ENCODE measurements around the gene FRG2B.
A peak's percentile ranks its signal among the peaks of the same experiment; 100 is the strongest.
"Not testable (repeated sequence)": the region's sequence is repeated elsewhere in the genome, so short reads cannot be mapped to it uniquely, and the experiment has no call there.

The FRG2B gene

DNA sequence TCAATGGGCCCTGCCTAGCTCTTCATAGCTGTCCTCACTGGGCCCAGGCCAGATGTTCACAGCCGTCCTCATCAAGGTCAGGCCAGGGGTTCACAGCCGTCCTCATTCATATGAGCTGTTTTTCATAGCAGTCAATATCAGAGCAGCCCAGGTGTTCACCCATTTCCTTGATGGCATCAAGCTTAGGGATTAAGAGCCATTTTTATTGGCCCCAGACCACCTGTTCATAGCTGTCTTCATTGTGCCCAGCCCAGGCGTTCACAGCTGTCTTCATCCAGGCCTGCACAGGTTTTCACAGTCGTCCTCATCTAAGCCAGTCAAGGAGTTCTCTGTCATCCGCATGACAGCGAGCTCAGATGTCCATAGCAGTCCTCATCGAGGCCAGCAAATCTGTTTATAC, 9.4 kb downstream of the FRG2B start:
- TF ChIP-seq, protein P1, sequence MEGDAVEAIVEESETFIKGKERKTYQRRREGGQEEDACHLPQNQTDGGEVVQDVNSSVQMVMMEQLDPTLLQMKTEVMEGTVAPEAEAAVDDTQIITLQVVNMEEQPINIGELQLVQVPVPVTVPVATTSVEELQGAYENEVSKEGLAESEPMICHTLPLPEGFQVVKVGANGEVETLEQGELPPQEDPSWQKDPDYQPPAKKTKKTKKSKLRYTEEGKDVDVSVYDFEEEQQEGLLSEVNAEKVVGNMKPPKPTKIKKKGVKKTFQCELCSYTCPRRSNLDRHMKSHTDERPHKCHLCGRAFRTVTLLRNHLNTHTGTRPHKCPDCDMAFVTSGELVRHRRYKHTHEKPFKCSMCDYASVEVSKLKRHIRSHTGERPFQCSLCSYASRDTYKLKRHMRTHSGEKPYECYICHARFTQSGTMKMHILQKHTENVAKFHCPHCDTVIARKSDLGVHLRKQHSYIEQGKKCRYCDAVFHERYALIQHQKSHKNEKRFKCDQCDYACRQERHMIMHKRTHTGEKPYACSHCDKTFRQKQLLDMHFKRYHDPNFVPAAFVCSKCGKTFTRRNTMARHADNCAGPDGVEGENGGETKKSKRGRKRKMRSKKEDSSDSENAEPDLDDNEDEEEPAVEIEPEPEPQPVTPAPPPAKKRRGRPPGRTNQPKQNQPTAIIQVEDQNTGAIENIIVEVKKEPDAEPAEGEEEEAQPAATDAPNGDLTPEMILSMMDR (IDR thresholded peaks at IDR 0.05; ENCODE audit: low read depth, low read length), result no peak
- DNase-seq (ENCODE audit: low read depth in 2 of 2), result no peak
- H3K4me3 ChIP-seq (replicated peaks in 1 of 2; ENCODE audit: low read depth in 2 of 2, low read length in 2 of 2), result no peak overlapping the region

DNA sequence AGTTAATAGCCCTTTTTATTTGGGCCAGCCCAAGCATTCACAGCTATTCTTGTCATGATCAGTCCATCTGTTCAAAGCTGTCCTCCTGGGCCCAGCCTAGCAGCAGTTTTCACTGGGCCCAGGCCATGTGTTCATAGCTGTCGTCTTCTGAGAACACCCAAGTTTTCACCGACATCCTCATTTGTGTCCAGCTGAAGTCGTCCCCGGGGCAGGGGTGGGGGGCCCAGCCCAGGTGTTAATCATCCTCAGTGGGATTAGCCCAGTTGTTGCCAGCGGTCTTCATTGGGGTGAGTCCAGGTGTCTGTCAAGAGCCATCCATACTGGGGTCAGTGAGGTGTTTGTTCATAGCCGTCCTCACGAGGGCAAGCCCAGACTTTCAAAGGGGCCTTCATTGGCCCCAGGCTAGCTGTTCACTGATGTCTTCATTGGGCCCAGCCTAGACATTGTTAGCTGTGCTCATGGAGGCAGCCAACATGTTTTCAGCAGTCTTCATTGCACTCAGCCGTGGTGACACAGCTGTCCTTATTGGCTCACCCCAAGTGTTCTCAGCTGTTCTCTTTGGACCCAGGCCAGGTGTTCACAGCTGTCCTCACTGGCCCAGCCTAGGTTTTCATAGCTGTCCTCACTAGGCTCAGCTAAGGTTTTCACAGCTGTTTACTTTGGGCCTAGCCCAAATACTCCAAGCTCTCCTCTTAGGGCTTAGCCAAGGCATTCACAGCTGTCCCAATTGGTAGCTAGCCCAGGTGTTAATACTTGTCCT, 10.0 kb downstream of the FRG2B start:
- H3K4me3 ChIP-seq (replicated peaks in 1 of 2; ENCODE audit: low read depth in 2 of 2, low read length in 2 of 2), result no peak overlapping the region
- DNase-seq (ENCODE audit: low read depth in 2 of 2), result peak in 1 of 2 donors; percentile 15
- TF ChIP-seq, protein P1 (IDR thresholded peaks at IDR 0.05; ENCODE audit: low read depth, low read length), result no peak

DNA sequence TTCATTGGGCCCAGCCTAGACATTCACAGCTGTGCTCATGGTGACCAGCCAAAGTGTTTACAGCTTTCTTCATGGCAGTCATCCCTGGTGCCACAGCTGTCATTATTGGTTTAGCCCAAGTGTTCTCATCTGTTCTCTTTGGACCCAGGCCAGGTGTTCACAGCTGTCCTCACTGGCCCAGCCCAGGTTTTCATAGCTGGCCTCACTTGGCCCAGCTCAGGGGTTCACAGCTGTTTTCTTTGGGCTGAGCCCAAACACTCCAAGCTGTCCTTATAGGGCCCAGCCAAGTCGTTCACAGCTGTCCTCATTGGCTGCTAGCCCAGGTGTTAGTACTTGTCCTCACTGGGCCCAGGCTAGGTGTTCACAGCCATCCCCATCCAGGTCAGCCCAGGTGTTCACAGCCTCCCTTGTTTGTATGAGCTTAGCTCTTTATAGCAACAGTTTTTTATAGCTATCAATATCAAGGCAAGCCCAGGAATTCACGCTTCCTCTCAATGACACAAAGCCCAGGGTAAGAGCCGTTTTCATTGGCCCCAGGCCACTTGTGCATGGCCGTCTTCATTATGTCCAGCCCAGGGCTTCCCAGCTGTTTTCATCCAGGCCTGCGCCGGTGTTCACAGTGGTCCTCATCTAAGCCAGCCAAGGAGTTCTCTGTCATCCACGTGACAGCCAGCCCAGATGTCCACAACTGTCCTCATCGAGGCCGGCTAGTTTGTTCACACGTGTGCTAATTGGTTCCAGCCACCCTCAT, 11.6 kb downstream of the FRG2B start:
- peak in 1 of 2 donors; percentile 5 for DNase-seq (ENCODE audit: low read depth in 2 of 2)
- no peak overlapping the region for H3K4me3 ChIP-seq (replicated peaks in 1 of 2; ENCODE audit: low read depth in 2 of 2, low read length in 2 of 2)
- TF ChIP-seq, protein P1 (IDR thresholded peaks at IDR 0.05; ENCODE audit: low read depth, low read length), result no peak

DNA sequence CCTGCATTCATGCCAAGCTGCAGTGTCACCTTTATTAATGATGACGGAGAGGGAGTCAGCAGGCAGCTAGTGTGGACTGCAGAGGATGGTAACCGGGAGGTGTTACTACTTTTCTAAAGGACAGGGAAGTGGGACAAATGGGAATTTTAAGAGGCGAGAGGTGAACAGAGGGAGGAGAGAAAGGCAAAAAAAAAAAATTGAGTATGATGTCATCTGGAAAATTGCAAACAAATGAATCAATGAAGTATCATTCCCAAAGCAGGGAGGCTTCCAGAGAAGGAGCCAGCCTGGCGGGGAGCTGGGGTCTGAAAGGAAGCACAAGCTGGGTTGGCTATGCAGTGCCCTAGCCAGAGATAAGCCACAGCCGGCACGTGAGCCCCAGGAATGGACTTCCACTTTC, 12.9 kb downstream of the FRG2B start:
- no peak overlapping the region for H3K4me3 ChIP-seq (replicated peaks in 1 of 2; ENCODE audit: low read depth in 2 of 2, low read length in 2 of 2)
- TF ChIP-seq, protein P1 (IDR thresholded peaks at IDR 0.05; ENCODE audit: low read depth, low read length), result no peak
- no peak for DNase-seq (ENCODE audit: low read depth in 2 of 2)

DNA sequence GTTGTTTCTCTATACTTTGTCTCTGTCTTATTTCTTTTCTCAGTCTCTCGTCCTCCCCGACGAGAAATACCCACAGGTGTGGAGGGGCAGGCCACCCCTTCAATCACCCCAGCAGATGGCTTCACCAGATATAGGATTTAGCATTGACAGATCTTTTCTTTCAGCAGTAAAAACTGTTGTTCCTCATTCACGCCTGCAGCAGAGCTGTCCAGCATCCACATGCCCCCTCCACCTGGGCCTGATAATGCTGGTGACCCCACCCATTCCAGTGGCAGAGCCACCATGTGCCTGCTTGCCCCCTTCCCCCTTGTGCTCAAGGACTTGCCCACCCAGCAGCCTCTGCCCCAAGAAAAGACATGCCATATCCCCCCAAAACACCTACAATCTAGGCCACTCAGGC, 15.5 kb downstream of the FRG2B start:
- TF ChIP-seq, protein P1 (IDR thresholded peaks at IDR 0.05; ENCODE audit: low read depth, low read length), result no peak
- DNase-seq (ENCODE audit: low read depth in 2 of 2), result no peak
- no peak overlapping the region for H3K4me3 ChIP-seq (replicated peaks in 1 of 2; ENCODE audit: low read depth in 2 of 2, low read length in 2 of 2)

DNA sequence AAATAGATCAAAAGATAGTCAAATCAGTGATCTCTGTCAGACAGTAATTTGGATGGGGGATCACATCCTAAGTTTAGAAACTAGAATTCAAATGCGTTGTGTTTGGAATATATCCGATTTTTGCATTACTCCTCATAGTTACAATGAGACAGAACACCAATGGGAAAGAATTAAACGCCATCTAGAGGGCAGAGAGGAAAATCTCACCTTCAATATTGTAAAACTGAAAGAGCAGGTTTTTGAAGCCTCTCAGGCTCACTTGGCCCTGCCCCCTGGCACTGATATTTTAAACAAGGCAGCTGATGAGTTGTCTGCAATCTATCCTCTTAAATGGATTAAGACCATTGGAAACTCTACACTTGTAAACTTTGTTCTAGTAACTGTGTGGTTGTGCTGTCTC, 17.7 kb downstream of the FRG2B start:
- no peak overlapping the region for H3K4me3 ChIP-seq (replicated peaks in 1 of 2; ENCODE audit: low read depth in 2 of 2, low read length in 2 of 2)
- DNase-seq (ENCODE audit: low read depth in 2 of 2), result peak; percentile 23 to 31
- TF ChIP-seq, protein P1 (IDR thresholded peaks at IDR 0.05; ENCODE audit: low read depth, low read length), result peak; percentile 39

DNA sequence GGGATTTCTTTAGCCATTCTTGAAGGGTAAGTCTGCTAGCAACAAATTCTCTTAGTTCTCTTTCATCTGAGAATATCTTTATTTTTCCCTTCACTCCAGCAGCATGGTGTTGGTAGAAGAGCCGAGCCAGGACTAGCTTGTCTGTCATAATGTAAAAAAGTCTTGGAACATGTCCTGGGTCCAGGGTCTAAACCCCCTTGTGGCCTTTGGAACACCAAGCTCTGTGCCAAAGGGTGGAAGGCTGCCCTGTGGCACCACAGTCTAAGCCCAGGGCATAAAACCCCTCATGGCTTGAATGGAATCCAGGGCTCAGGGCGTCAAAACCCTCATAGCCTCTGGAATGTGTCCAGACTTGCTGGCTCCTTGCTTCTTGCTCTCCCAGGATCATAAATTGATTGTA, 23.2 kb downstream of the FRG2B start:
- not testable (repeated sequence) for H3K4me3 ChIP-seq (replicated peaks in 1 of 2; ENCODE audit: low read depth in 2 of 2, low read length in 2 of 2); DNase-seq (ENCODE audit: low read depth in 2 of 2)
